OCI-LY3 (cell line): ENCODE results near the gene GALNT14.

Source experiments
- EZH2phosphoT487 ChIP-seq: fragments of 200-600 bp; shearing (Covaris generic); IDR thresholded peaks from 2 replicates; pipeline ENCODE4 v1.6.1; 2018; ENCODE audit warnings: antibody characterized with exemption, mixed run types, low read depth
- TF ChIP-seq, protein P1 (sequence below): fragments of 200-600, 300-600 bp; sonication (generic); IDR thresholded peaks from 2 replicates; pipeline ENCODE4 v1.5.1; 2014; ENCODE audit warnings: antibody characterized with exemption, low read length, low read depth

DNA sequence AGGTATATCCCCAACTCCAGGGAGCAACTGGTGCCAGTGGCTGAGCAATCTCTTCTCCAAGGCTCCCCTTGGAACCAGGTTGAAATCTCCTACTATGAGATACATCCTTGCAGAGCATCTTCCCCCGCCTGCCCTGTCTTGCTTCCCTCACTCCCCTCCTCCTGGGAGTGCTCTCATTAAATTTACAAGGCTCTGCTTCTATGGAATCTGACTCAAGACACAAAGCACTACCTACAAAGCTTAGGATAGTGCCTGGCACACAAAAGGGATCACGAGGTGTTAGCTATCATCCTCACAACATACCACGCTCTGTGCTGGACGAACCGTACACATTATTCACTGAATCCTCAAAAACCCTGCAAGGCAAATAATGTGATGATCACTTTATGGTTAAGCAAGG lies 121.6 kb downstream of the GALNT14 start:
- TF ChIP-seq, protein P1, sequence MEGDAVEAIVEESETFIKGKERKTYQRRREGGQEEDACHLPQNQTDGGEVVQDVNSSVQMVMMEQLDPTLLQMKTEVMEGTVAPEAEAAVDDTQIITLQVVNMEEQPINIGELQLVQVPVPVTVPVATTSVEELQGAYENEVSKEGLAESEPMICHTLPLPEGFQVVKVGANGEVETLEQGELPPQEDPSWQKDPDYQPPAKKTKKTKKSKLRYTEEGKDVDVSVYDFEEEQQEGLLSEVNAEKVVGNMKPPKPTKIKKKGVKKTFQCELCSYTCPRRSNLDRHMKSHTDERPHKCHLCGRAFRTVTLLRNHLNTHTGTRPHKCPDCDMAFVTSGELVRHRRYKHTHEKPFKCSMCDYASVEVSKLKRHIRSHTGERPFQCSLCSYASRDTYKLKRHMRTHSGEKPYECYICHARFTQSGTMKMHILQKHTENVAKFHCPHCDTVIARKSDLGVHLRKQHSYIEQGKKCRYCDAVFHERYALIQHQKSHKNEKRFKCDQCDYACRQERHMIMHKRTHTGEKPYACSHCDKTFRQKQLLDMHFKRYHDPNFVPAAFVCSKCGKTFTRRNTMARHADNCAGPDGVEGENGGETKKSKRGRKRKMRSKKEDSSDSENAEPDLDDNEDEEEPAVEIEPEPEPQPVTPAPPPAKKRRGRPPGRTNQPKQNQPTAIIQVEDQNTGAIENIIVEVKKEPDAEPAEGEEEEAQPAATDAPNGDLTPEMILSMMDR: no peak
- TF ChIP-seq EZH2phosphoT487: no peak
